HepG2 (cell line): ENCODE measurements around the gene BIK. TPM values are rescaled to one million over a fixed set of nuclear protein-coding genes. Genes with fewer than 3 reads are reported as not detected.
A peak's percentile ranks its signal among the peaks of the same experiment; 100 is the strongest.

Experiments
- ATAC-seq: fragments of 200-7000 bp; cut with Tn5 transposase; 3 replicates; pipeline ENCODE4 v1.9.1; 2020; ENCODE audit warnings: mild to moderate bottlenecking, moderate library complexity
- BruUV-seq: library from RNA; stranded (reverse); fragments of 400-500 nt; replicated peaks from 2 replicates; lab custom pipeline; 2021; lab: Mats Ljungman, UMichigan
- CTCF ChIA-PET: fragments of 300-600 bp; formaldehyde crosslinking; extraction: SDS; loops from one replicate; lab custom pipeline; 2021; ENCODE audit warnings: low total read pairs, inconsistent platforms, low intra/inter-chr PET ratio; lab: Yijun Ruan, JAX
- POLR2A ChIA-PET: fragments of 350-600 bp; sonication (Branson Sonifier 250); formaldehyde crosslinking; loops from one replicate; lab custom pipeline; 2020; ENCODE audit warnings: antibody characterized with exemption, inconsistent platforms; lab: Yijun Ruan, JAX
- DNase-seq: peaks from one replicate; pipeline ENCODE4 v3.0.0-alpha.2; 2015; ENCODE audit warnings: low spot score
- FAIRE-seq: peaks from 3 replicates; lab custom pipeline; 2011; peaks lifted over from hg19 to GRCh38; lab: Jason Lieb, UNC
- H2AFZ ChIP-seq: one replicate; pipeline ENCODE4 v1.6.1; 2011; ENCODE audit warnings: low read length, inconsistent platforms
- H3K27ac ChIP-seq: fragments of 300-600 bp; 3 replicates; pipeline ENCODE4 v1.8.0; 2011; ENCODE audit warnings: mixed run types, mild to moderate bottlenecking, mixed read lengths, low read length, inconsistent platforms; ENCODE audit not compliant: insufficient read depth; ENCODE audit errors: extremely low read length
- H3K27me3 ChIP-seq, 2 experiments: fragments of 200-600 bp in 1 of 2; 2 replicates in 1 of 2; 3 replicates in 1 of 2; pipeline versions ENCODE4 v1.6.0 to v1.8.0; 2011; ENCODE audit warnings: low read length in 2 of 2, mild to moderate bottlenecking in 2 of 2, moderate library complexity in 2 of 2, inconsistent platforms in 1 of 2; ENCODE audit not compliant: insufficient read depth in 2 of 2, control insufficient read depth in 1 of 2
- H3K36me3 ChIP-seq, 2 experiments: fragments of 200-600 bp in 1 of 2; replicated peaks in 1 of 2; 2 replicates in 1 of 2; 3 replicates in 1 of 2; pipeline versions ENCODE4 v1.5.1 to v1.8.0; 2011; ENCODE audit warnings: low read length in 2 of 2, inconsistent platforms in 1 of 2; ENCODE audit not compliant: insufficient read depth in 2 of 2, control insufficient read depth in 1 of 2
- H3K4me1 ChIP-seq: 2 replicates; pipeline ENCODE4 v1.5.1; 2012; ENCODE audit warnings: low read length, inconsistent platforms; ENCODE audit not compliant: insufficient read depth
- H3K4me2 ChIP-seq: 2 replicates; pipeline ENCODE4 v1.6.0; 2011; ENCODE audit warnings: low read depth, low read length, inconsistent platforms
- H3K4me3 ChIP-seq, 3 experiments: fragments of 200-600 bp in 1 of 3; sonication (generic), shearing (Covaris generic) in 1 of 3; replicated peaks in 1 of 3; 2 replicates each; pipeline ENCODE4 v1.5.1; 2011 to 2016; ENCODE audit warnings: low read length in 3 of 3, inconsistent platforms in 2 of 3, low read depth in 2 of 3, mild to moderate bottlenecking in 2 of 3, control low read depth in 1 of 3, mixed read lengths in 1 of 3; ENCODE audit not compliant: insufficient read depth in 1 of 3
- H3K79me2 ChIP-seq: one replicate; pipeline ENCODE4 v1.6.1; 2011; ENCODE audit warnings: low read length, inconsistent platforms; ENCODE audit not compliant: insufficient read depth
- H3K9ac ChIP-seq: 2 replicates; pipeline ENCODE4 v1.6.0; 2011; ENCODE audit warnings: mild to moderate bottlenecking, low read depth, low read length, inconsistent platforms; ENCODE audit not compliant: insufficient read depth
- H3K9me3 ChIP-seq: 2 replicates; pipeline ENCODE4 v1.5.1; 2012; ENCODE audit warnings: mild to moderate bottlenecking, low read length
- H4K20me1 ChIP-seq: 2 replicates; pipeline ENCODE4 v1.6.0; 2011; ENCODE audit warnings: inconsistent platforms, mild to moderate bottlenecking, low read length, moderate library complexity; ENCODE audit not compliant: insufficient read depth
- HNRNPUL1 ChIP-seq: fragments of 200-400 bp; formaldehyde crosslinking; IDR thresholded peaks from 2 replicates; pipeline ENCODE4 v1.6.1; 2017; ENCODE audit warnings: low read depth, mild to moderate bottlenecking, low read length, moderate library complexity
- NONO ChIP-seq, 2 experiments: fragments of 450-650 bp in 1 of 2; sonication (generic) in 1 of 2; formaldehyde crosslinking in 1 of 2; IDR thresholded peaks in 1 of 2; conservative IDR thresholded peaks in 1 of 2; 2 replicates each; pipeline versions ENCODE4 v1.6.1 to v1.8.0; 2017 to 2022; ENCODE audit warnings: mild to moderate bottlenecking in 1 of 2, missing genetic modification reagents in 1 of 2, moderate library complexity in 1 of 2
- SNAI1 ChIP-seq: sonication (generic); formaldehyde crosslinking; IDR thresholded peaks from 2 replicates; pipeline ENCODE4 v1.5.0; 2020; ENCODE audit warnings: mild to moderate bottlenecking, missing genetic modification reagents, borderline replicate concordance
- SRSF4 ChIP-seq: fragments of 200-400 bp; formaldehyde crosslinking; IDR thresholded peaks from one replicate; pipeline ENCODE4 v1.6.1; 2018; ENCODE audit warnings: mild to moderate bottlenecking, low read depth, low read length, moderate library complexity; ENCODE audit not compliant: poor library complexity, severe bottlenecking
- TAF15 ChIP-seq: fragments of 200-400 bp; formaldehyde crosslinking; IDR thresholded peaks from one replicate; pipeline ENCODE4 v1.6.1; 2018; ENCODE audit warnings: mild to moderate bottlenecking, low read depth, low read length; ENCODE audit not compliant: poor library complexity, severe bottlenecking
- TCF12 ChIP-seq, 2 experiments: fragments of 450-650 bp in 1 of 2; sonication (generic) in 1 of 2; formaldehyde crosslinking in 1 of 2; IDR thresholded peaks; 2 replicates each; pipeline versions ENCODE4 v1.6.1 to v1.8.0; 2017 to 2022; ENCODE audit warnings: antibody characterized with exemption in 1 of 2, mild to moderate bottlenecking in 1 of 2, missing genetic modification reagents in 1 of 2, moderate library complexity in 1 of 2
- TEAD3 ChIP-seq: optimal IDR thresholded peaks from 2 replicates; pipeline ENCODE3; 2016; ENCODE audit warnings: borderline replicate concordance
- TOE1 ChIP-seq: sonication (generic); formaldehyde crosslinking; IDR thresholded peaks from 2 replicates; pipeline ENCODE4 v1.4.0; 2020; ENCODE audit warnings: mild to moderate bottlenecking, missing genetic modification reagents
- USF2 ChIP-seq, 2 experiments: sonication (generic) in 1 of 2; formaldehyde crosslinking in 1 of 2; IDR thresholded peaks; 2 replicates each; pipeline versions ENCODE4 v1.5.1 to v1.6.1; 2011 to 2020; ENCODE audit warnings: borderline replicate concordance in 1 of 2, low read depth in 1 of 2, low read length in 1 of 2, mild to moderate bottlenecking in 1 of 2, missing genetic modification reagents in 1 of 2, moderate library complexity in 1 of 2
- ZNF616 ChIP-seq: sonication (generic); formaldehyde crosslinking; IDR thresholded peaks from 2 replicates; pipeline ENCODE4 v1.5.0; 2020; ENCODE audit warnings: low read depth, mild to moderate bottlenecking, missing genetic modification reagents
- ZNF788 ChIP-seq: sonication (generic); formaldehyde crosslinking; IDR thresholded peaks from 2 replicates; pipeline ENCODE4 v1.5.0; 2020; ENCODE audit warnings: mild to moderate bottlenecking, missing genetic modification reagents, borderline replicate concordance
- ZSCAN12 ChIP-seq: sonication (generic); formaldehyde crosslinking; IDR thresholded peaks from 2 replicates; pipeline ENCODE4 v1.9.0; 2021; ENCODE audit warnings: mild to moderate bottlenecking, missing genetic modification reagents
- WGBS: methylation state at CpG from one replicate; pipeline ENCODE4 v1.1.6; 2017; ENCODE audit warnings: low lambda C conversion rate; 5-methylcytosine and 5-hydroxymethylcytosine counted together
- in situ Hi-C: cut with HindIII; loops from 2 replicates; pipeline ENCODE4 v1.10.0; 2017; ENCODE audit warnings: low pct_unique_long_range_greater_than_20kb; ENCODE audit not compliant: extremely low pct_ligation_motif_present
- intact Hi-C: fragments of 100-400 bp; cut with micrococcal nuclease; formaldehyde crosslinking; loops from one replicate; pipeline ENCODE4 v1.10.0; 2022; ENCODE audit not compliant: unreplicated experiment
- polyA plus RNA-seq, 8 experiments: library from polyadenylated mRNA; depleted of rRNA in 3 of 8; stranded (reverse) in 7 of 8; unstranded in 1 of 8; fragments of >200 nt; fragmentation: Illumina TruSeq in 4 of 8; extraction: Trizol in 4 of 8; gene quantifications; 2 replicates each; pipeline versions ENCODE4 v1.2.1 to v1.2.3, GENCODE V29; 2011 to 2016; ENCODE audit warnings: low read depth in 4 of 8, missing spikeins in 1 of 8, mixed read lengths in 1 of 8; ENCODE audit not compliant: insufficient read depth in 1 of 8
- total RNA-seq, 5 experiments: library from RNA; depleted of rRNA; stranded (reverse); fragments of >200 nt; fragmentation: Illumina TruSeq; extraction: Trizol; gene quantifications; 2 replicates each; pipeline ENCODE4 v1.2.3, GENCODE V29; 2016; ENCODE audit warnings: low read depth in 1 of 5
- TF ChIP-seq, protein P1 (sequence below): sonication (generic); formaldehyde crosslinking; IDR thresholded peaks from 2 replicates; pipeline ENCODE4 v1.4.0; 2020; ENCODE audit warnings: missing genetic modification reagents, mild to moderate bottlenecking, borderline replicate concordance
- TF ChIP-seq, protein P2 (sequence below): sonication (generic); formaldehyde crosslinking; IDR thresholded peaks from 2 replicates; pipeline ENCODE4 v1.5.0; 2020; ENCODE audit warnings: missing genetic modification reagents, mild to moderate bottlenecking, borderline replicate concordance

The BIK gene
- total and polyA plus RNA-seq, 2 of the 13 experiments (the other 11 are each of a cell fraction or from before 2014, with no cell fraction given), result 0.54 to 0.80 TPM

DNA sequence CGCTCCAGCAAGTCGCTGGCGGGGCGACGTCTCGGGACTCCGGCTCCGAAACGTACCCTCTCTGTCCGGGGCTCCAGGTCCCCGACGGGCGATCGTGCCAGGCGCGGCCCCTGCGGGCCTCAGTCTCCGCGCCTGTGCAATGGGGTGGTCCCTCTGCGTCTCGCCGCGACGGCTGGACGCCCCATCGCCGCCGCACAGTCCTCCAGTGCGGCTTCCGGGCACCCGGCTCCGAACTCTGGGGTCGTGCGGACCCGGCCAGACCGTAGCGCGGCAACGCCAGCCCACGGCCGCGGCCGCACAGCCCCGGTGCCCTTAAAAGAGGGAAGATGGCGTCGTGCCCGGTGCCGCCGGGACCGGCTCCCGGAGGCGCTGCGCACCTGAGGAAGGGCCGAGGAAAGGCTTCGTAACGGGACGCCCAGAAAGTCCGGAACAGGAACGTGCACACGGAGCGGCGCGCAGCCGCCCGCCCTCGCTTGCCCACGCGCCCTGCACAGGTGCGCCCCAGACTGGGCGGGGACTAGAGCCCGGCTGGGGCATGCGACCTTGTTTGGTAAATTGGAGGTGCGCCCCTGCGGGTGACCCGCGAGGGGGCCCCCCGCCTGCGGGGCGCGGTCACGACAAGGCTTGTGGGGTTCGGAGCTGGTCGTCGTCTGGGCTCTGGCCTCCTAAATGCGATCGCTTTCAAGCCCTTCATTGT is 525 bp downstream of the BIK start:
- H2AFZ ChIP-seq, result no peak overlapping the region
- intact Hi-C loops, result loop anchor here (2.0 kb wide), 1 partner anchor 16 kb away; no protein-coding TSS in a partner anchor
- 7% methylated on average over 37 of the region's 86 CpGs for WGBS
- peak overlapping the region; percentile 44 to 74 (median 62); a peak in 5 of 6 replicates for H3K4me3 ChIP-seq
- peak overlapping the region; percentile 95 for H3K4me2 ChIP-seq
- peak overlapping the region; percentile 34; the same call in 1 of the 2 replicates for H3K9ac ChIP-seq
- H3K27ac ChIP-seq, result no peak overlapping the region
- POLR2A ChIA-PET, result interaction anchor here (0.7 to 1.3 kb wide), 2 partner anchors 15 to 17 kb away, joined by 3 to 4 read pairs; no protein-coding TSS in a partner anchor
- peaks cover 50% of the 10 kb centered on the region for H3K4me1 ChIP-seq
- H3K79me2 ChIP-seq, result no peaks in the 10 kb centered on the region
- BruUV-seq, result no TSS peak
- H3K36me3 ChIP-seq, result no peaks in the 10 kb centered on the region
- no peaks in the 10 kb centered on the region for H4K20me1 ChIP-seq
- DNase-seq, result no peak
- CTCF ChIA-PET, result no interaction called here
- no peak for FAIRE-seq
- ATAC-seq, result peak; percentile 53
- peaks cover 5 to 36% of the 10 kb centered on the region in 2 experiments; a peak in 4 of 5 replicates for H3K27me3 ChIP-seq
- in situ Hi-C loops, result no loop called here
- no peaks in the 10 kb centered on the region for H3K9me3 ChIP-seq
- TF ChIP-seq USF2 (IDR thresholded peaks at IDR 0.05; ENCODE audit: low read depth, low read length) (no peak), USF2 (CRISPR knock-in tag; IDR thresholded peaks at IDR 0.05; ENCODE audit: borderline replicate concordance) (no peak; the same call in 1 of the 2 replicates), TEAD3 (CRISPR knock-in tag) (peak; percentile 21), HNRNPUL1 (no peak), ZNF616 (CRISPR knock-in tag) (no peak), SNAI1 (no peak), TOE1 (no peak), TCF12 (IDR thresholded peaks at IDR 0.05) (no peak), TCF12 (CRISPR knock-in tag; IDR thresholded peaks at IDR 0.05) (peak; percentile 33; the same call in 1 of the 2 replicates), SRSF4 (no peak), ZSCAN12 (CRISPR knock-in tag) (no peak), NONO (IDR thresholded peaks at IDR 0.05) (no peak), NONO (CRISPR knock-in tag; conservative IDR thresholded peaks at IDR 0.05) (no peak), ZNF788 (CRISPR knock-in tag) (peak; percentile 67), TAF15 (no peak)
- TF ChIP-seq, protein P1, sequence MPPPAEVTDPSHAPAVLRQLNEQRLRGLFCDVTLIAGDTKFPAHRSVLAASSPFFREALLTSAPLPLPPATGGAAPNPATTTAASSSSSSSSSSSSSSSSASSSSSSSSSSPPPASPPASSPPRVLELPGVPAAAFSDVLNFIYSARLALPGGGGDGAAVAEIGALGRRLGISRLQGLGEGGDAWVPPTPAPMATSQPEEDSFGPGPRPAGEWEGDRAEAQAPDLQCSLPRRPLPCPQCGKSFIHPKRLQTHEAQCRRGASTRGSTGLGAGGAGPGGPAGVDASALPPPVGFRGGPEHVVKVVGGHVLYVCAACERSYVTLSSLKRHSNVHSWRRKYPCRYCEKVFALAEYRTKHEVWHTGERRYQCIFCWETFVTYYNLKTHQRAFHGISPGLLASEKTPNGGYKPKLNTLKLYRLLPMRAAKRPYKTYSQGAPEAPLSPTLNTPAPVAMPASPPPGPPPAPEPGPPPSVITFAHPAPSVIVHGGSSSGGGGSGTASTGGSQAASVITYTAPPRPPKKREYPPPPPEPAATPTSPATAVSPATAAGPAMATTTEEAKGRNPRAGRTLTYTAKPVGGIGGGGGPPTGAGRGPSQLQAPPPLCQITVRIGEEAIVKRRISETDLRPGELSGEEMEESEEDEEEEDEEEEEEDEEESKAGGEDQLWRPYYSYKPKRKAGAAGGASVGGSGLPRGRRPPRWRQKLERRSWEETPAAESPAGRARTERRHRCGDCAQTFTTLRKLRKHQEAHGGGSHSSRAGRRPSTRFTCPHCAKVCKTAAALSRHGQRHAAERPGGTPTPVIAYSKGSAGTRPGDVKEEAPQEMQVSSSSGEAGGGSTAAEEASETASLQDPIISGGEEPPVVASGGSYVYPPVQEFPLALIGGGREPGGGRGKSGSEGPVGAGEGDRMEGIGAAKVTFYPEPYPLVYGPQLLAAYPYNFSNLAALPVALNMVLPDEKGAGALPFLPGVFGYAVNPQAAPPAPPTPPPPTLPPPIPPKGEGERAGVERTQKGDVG (CRISPR knock-in tag), result peak; percentile 72; the same call in 1 of the 2 replicates
- TF ChIP-seq, protein P2, sequence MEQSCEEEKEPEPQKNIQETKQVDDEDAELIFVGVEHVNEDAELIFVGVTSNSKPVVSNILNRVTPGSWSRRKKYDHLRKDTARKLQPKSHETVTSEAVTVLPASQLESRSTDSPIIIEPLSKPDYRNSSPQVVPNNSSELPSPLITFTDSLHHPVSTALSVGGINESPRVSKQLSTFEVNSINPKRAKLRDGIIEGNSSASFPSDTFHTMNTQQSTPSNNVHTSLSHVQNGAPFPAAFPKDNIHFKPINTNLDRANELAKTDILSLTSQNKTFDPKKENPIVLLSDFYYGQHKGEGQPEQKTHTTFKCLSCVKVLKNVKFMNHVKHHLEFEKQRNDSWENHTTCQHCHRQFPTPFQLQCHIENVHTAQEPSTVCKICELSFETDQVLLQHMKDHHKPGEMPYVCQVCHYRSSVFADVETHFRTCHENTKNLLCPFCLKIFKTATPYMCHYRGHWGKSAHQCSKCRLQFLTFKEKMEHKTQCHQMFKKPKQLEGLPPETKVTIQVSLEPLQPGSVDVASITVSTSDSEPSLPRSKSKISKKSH (CRISPR knock-in tag), result 0 out of 2 replicates have a peak, but pooled peaks have one; percentile 27
